HepG2 (cell line): ENCODE data around the gene NINJ2. TPM values are rescaled to one million over a fixed set of nuclear protein-coding genes. Genes with fewer than 3 reads are reported as not detected.

Source experiments
- CREM ChIP-seq, 2 experiments: sonication (generic) in 1 of 2; formaldehyde crosslinking in 1 of 2; IDR thresholded peaks; 2 replicates each; pipeline versions ENCODE4 v1.4.0 to v1.6.1; 2016 to 2020; ENCODE audit warnings: antibody characterized with exemption in 1 of 2, mild to moderate bottlenecking in 1 of 2, missing genetic modification reagents in 1 of 2
- IKZF4 ChIP-seq: sonication (generic); formaldehyde crosslinking; IDR thresholded peaks from 2 replicates; pipeline ENCODE4 v1.5.1; 2020; ENCODE audit warnings: borderline replicate concordance, mild to moderate bottlenecking, low read depth, missing genetic modification reagents; ENCODE audit errors: not compliant biosample characterization
- KLF12 ChIP-seq: sonication (generic); formaldehyde crosslinking; IDR thresholded peaks from 2 replicates; pipeline ENCODE4 v1.4.0; 2020; ENCODE audit warnings: missing genetic modification reagents, borderline replicate concordance
- MTF2 ChIP-seq: sonication (generic); formaldehyde crosslinking; IDR thresholded peaks from 2 replicates; pipeline ENCODE4 v1.5.0; 2020; ENCODE audit warnings: missing genetic modification reagents, borderline replicate concordance
- NFE2 ChIP-seq: sonication (generic); formaldehyde crosslinking; IDR thresholded peaks from 2 replicates; pipeline ENCODE4 v1.4.0; 2020; ENCODE audit warnings: missing genetic modification reagents
- PAWR ChIP-seq: sonication (generic); formaldehyde crosslinking; IDR thresholded peaks from 2 replicates; pipeline ENCODE4 v1.4.0; 2020; ENCODE audit warnings: missing genetic modification reagents, mild to moderate bottlenecking, borderline replicate concordance
- PHF21A ChIP-seq: sonication (generic); formaldehyde crosslinking; IDR thresholded peaks from 2 replicates; pipeline ENCODE4 v1.5.0; 2020; ENCODE audit warnings: mild to moderate bottlenecking, missing genetic modification reagents
- RERE ChIP-seq: IDR thresholded peaks from 2 replicates; pipeline ENCODE4 v1.6.1; 2016; ENCODE audit warnings: low read depth, missing genetic modification reagents, missing compliant biosample characterization
- SIX1 ChIP-seq: sonication (generic); formaldehyde crosslinking; IDR thresholded peaks from 2 replicates; pipeline ENCODE4 v1.4.0; 2020; ENCODE audit warnings: missing genetic modification reagents, borderline replicate concordance
- SOX13 ChIP-seq, 3 experiments: fragments of 450-650 bp in 1 of 3; sonication (generic) in 1 of 3; formaldehyde crosslinking in 1 of 3; IDR thresholded peaks in 2 of 3; conservative IDR thresholded peaks in 1 of 3; 2 replicates each; pipeline versions ENCODE4 v1.5.0 to v1.6.1; 2016 to 2020; ENCODE audit warnings: antibody characterized with exemption in 1 of 3, mild to moderate bottlenecking in 1 of 3, missing compliant biosample characterization in 1 of 3, missing genetic modification reagents in 1 of 3, moderate library complexity in 1 of 3
- THAP11 ChIP-seq: IDR thresholded peaks from 2 replicates; pipeline ENCODE4 v1.6.1; 2016; ENCODE audit warnings: missing biosample characterization, missing genetic modification reagents
- ZNF251 ChIP-seq: sonication (generic); formaldehyde crosslinking; IDR thresholded peaks from 2 replicates; pipeline ENCODE4 v1.9.0; 2021; ENCODE audit warnings: mild to moderate bottlenecking, missing genetic modification reagents
- polyA plus RNA-seq, 8 experiments: library from polyadenylated mRNA; depleted of rRNA in 3 of 8; stranded (reverse) in 7 of 8; unstranded in 1 of 8; fragments of >200 nt; fragmentation: Illumina TruSeq in 4 of 8; extraction: Trizol in 4 of 8; gene quantifications; 2 replicates each; pipeline versions ENCODE4 v1.2.1 to v1.2.3, GENCODE V29; 2011 to 2016; ENCODE audit warnings: low read depth in 4 of 8, missing spikeins in 1 of 8, mixed read lengths in 1 of 8; ENCODE audit not compliant: insufficient read depth in 1 of 8
- total RNA-seq, 5 experiments: library from RNA; depleted of rRNA; stranded (reverse); fragments of >200 nt; fragmentation: Illumina TruSeq; extraction: Trizol; gene quantifications; 2 replicates each; pipeline ENCODE4 v1.2.3, GENCODE V29; 2016; ENCODE audit warnings: low read depth in 1 of 5
- TF ChIP-seq, protein P1 (sequence below): sonication (generic); formaldehyde crosslinking; conservative IDR thresholded peaks from 2 replicates; pipeline ENCODE4 v1.4.0; 2020; ENCODE audit warnings: mild to moderate bottlenecking, missing genetic modification reagents, moderate library complexity
- TF ChIP-seq, protein P2 (sequence below), 2 experiments: sonication (generic) in 1 of 2; formaldehyde crosslinking in 1 of 2; IDR thresholded peaks; 2 replicates each; pipeline versions ENCODE4 v1.4.0 to v1.6.1; 2016 to 2020; ENCODE audit warnings: borderline replicate concordance in 1 of 2, low read depth in 1 of 2, mild to moderate bottlenecking in 1 of 2, missing genetic modification reagents in 1 of 2

The NINJ2 gene
- total and polyA plus RNA-seq, 2 of the 13 experiments (the other 11 are each of a cell fraction or from before 2014, with no cell fraction given), result 0.62 to 3.8 TPM

DNA sequence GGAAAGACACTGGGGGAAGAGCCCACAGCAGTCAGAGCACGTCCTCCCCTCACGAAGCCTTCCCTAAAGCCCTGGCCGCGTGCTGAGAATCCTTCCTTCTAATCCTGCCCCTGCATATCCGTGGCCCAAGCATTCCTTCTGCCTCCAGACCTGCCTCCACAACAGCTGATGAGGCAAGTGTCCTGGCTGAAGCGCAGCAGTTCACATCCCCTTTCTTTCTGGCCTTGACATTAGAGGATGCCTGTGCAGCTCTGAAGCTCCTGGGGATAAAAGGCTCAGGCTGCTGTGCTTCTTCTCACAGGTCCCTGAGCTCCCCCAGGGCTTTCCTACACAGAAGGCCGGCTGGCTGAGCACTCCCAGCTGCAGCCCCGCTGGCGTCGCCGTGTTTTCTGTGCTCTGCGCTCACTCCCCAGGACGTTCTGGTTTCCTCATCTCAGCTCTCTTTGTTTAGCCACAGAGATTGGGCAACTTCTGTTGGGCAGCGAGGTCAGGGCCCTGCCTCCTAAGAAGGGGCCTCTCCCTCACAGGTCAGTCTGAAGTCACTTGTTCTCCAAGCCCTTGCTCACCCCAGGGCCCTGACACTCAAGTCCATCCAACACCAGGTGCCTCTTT, 45.8 kb downstream of the NINJ2 start (continued):
- peak; percentile 73 for TF ChIP-seq RERE (CRISPR knock-in tag)
- no peak for TF ChIP-seq ZNF251 (CRISPR knock-in tag)
- TF ChIP-seq, protein P1, sequence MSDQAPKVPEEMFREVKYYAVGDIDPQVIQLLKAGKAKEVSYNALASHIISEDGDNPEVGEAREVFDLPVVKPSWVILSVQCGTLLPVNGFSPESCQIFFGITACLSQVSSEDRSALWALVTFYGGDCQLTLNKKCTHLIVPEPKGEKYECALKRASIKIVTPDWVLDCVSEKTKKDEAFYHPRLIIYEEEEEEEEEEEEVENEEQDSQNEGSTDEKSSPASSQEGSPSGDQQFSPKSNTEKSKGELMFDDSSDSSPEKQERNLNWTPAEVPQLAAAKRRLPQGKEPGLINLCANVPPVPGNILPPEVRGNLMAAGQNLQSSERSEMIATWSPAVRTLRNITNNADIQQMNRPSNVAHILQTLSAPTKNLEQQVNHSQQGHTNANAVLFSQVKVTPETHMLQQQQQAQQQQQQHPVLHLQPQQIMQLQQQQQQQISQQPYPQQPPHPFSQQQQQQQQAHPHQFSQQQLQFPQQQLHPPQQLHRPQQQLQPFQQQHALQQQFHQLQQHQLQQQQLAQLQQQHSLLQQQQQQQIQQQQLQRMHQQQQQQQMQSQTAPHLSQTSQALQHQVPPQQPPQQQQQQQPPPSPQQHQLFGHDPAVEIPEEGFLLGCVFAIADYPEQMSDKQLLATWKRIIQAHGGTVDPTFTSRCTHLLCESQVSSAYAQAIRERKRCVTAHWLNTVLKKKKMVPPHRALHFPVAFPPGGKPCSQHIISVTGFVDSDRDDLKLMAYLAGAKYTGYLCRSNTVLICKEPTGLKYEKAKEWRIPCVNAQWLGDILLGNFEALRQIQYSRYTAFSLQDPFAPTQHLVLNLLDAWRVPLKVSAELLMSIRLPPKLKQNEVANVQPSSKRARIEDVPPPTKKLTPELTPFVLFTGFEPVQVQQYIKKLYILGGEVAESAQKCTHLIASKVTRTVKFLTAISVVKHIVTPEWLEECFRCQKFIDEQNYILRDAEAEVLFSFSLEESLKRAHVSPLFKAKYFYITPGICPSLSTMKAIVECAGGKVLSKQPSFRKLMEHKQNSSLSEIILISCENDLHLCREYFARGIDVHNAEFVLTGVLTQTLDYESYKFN, result peak; percentile 82
- TF ChIP-seq MTF2 (CRISPR knock-in tag), result no peak
- peak; percentile 42 for TF ChIP-seq PHF21A (CRISPR knock-in tag)
- TF ChIP-seq PAWR (CRISPR knock-in tag), result no peak
- peak; percentile 41; the same call in 1 of the 2 replicates for TF ChIP-seq SOX13 (IDR thresholded peaks at IDR 0.05)
- TF ChIP-seq SOX13 (CRISPR knock-in tag; conservative IDR thresholded peaks at IDR 0.05 in 1 of 2, IDR thresholded peaks at IDR 0.05 in 1 of 2), result peak in 1 of 2 experiments; percentile 85; a peak in 2 of 4 replicates
- TF ChIP-seq NFE2 (CRISPR knock-in tag), result no peak
- TF ChIP-seq KLF12 (CRISPR knock-in tag), result no peak
- peak; percentile 75 for TF ChIP-seq THAP11 (CRISPR knock-in tag)
- 0 out of 2 replicates have a peak, but pooled peaks have one; percentile 22 for TF ChIP-seq CREM (IDR thresholded peaks at IDR 0.05)
- TF ChIP-seq CREM (CRISPR knock-in tag; IDR thresholded peaks at IDR 0.05), result no peak
- no peak for TF ChIP-seq SIX1 (CRISPR knock-in tag)
- TF ChIP-seq, protein P2, sequence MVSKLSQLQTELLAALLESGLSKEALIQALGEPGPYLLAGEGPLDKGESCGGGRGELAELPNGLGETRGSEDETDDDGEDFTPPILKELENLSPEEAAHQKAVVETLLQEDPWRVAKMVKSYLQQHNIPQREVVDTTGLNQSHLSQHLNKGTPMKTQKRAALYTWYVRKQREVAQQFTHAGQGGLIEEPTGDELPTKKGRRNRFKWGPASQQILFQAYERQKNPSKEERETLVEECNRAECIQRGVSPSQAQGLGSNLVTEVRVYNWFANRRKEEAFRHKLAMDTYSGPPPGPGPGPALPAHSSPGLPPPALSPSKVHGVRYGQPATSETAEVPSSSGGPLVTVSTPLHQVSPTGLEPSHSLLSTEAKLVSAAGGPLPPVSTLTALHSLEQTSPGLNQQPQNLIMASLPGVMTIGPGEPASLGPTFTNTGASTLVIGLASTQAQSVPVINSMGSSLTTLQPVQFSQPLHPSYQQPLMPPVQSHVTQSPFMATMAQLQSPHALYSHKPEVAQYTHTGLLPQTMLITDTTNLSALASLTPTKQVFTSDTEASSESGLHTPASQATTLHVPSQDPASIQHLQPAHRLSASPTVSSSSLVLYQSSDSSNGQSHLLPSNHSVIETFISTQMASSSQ (IDR thresholded peaks at IDR 0.05; ENCODE audit: low read depth), result 0 out of 2 replicates have a peak, but pooled peaks have one; percentile 12
- TF ChIP-seq, protein P2 (CRISPR knock-in tag; IDR thresholded peaks at IDR 0.05; ENCODE audit: borderline replicate concordance), result peak; percentile 24; the same call in 1 of the 2 replicates
- peak; percentile 83 for TF ChIP-seq IKZF4
